Measurements from ENCODE around the gene HNRNPUL1.
"Not testable (repeated sequence)": the region's sequence is repeated elsewhere in the genome, so short reads cannot be mapped to it uniquely, and the experiment has no call there.

Gene HNRNPUL1

GRCh38 chr19:41288673-41289530 is 24.7 kb downstream of the HNRNPUL1 start:
- H3K4me3 Mint-ChIP-seq = no peak overlapping the region
- no peak overlapping the region for H3K27ac Mint-ChIP-seq
- H3K4me1 Mint-ChIP-seq (ENCODE audit: low read depth) = no peaks in the 10 kb centered on the region
- H3K9me3 Mint-ChIP-seq = no peaks in the 10 kb centered on the region
- H3K36me3 Mint-ChIP-seq (ENCODE audit: low read depth) = peaks cover 77% of the 10 kb centered on the region
- no peaks in the 10 kb centered on the region for H3K27me3 Mint-ChIP-seq

GRCh38 chr19:41289814-41290213 is 25.6 kb downstream of the HNRNPUL1 start:
- not testable (repeated sequence) for H3K27me3 Mint-ChIP-seq; H3K9me3 Mint-ChIP-seq; H3K27ac Mint-ChIP-seq; H3K4me3 Mint-ChIP-seq; H3K4me1 Mint-ChIP-seq (ENCODE audit: low read depth)
- H3K36me3 Mint-ChIP-seq (ENCODE audit: low read depth) = peaks cover 77% of the 10 kb centered on the region

- no peaks in the 10 kb centered on the region for H3K27me3 Mint-ChIP-seq
- H3K27ac Mint-ChIP-seq = peak overlapping the region; percentile 23
- H3K9me3 Mint-ChIP-seq = no peaks in the 10 kb centered on the region
- peaks cover 90% of the 10 kb centered on the region for H3K36me3 Mint-ChIP-seq (ENCODE audit: low read depth)
- peaks cover 53% of the 10 kb centered on the region for H3K4me1 Mint-ChIP-seq (ENCODE audit: low read depth)
- H3K4me3 Mint-ChIP-seq = no peak overlapping the region
Measured at GRCh38 chr19:41294393-41294792, 30.2 kb downstream of the HNRNPUL1 start.

- Mint-ChIP-seq H3K36me3 (ENCODE audit: low read depth) (peaks cover 93% of the 10 kb centered on the region), H3K4me1 (ENCODE audit: low read depth) (peaks cover 64% of the 10 kb centered on the region), H3K27ac (peak overlapping the region; percentile 91), H3K27me3 (no peaks in the 10 kb centered on the region), H3K4me3 (no peak overlapping the region), H3K9me3 (no peaks in the 10 kb centered on the region)
Measured at GRCh38 chr19:41295499-41295898, 31.3 kb downstream of the HNRNPUL1 start.

GRCh38 chr19:41296433-41296871 is 32.3 kb downstream of the HNRNPUL1 start:
- Mint-ChIP-seq H3K4me1 (ENCODE audit: low read depth) (peaks cover 73% of the 10 kb centered on the region), H3K27ac (peak overlapping the region; percentile 91), H3K27me3 (no peaks in the 10 kb centered on the region), H3K4me3 (no peak overlapping the region), H3K9me3 (no peaks in the 10 kb centered on the region), H3K36me3 (ENCODE audit: low read depth) (peaks cover 95% of the 10 kb centered on the region)

- H3K27ac Mint-ChIP-seq = peak overlapping the region; percentile 91
- peak overlapping the region; percentile 4 for H3K4me3 Mint-ChIP-seq
- H3K9me3 Mint-ChIP-seq = no peaks in the 10 kb centered on the region
- H3K4me1 Mint-ChIP-seq (ENCODE audit: low read depth) = peaks cover 87% of the 10 kb centered on the region
- H3K36me3 Mint-ChIP-seq (ENCODE audit: low read depth) = peaks cover 92% of the 10 kb centered on the region
- H3K27me3 Mint-ChIP-seq = no peaks in the 10 kb centered on the region
Measured at GRCh38 chr19:41297628-41298347, 33.6 kb downstream of the HNRNPUL1 start.

GRCh38 chr19:41298348-41298964 is 34.3 kb downstream of the HNRNPUL1 start:
- peaks cover 91% of the 10 kb centered on the region for H3K36me3 Mint-ChIP-seq (ENCODE audit: low read depth)
- peak overlapping the region; percentile 4 for H3K4me3 Mint-ChIP-seq
- peak overlapping the region; percentile 91 for H3K27ac Mint-ChIP-seq

GRCh38 chr19:41299046-41299754 is 35.0 kb downstream of the HNRNPUL1 start:
- Mint-ChIP-seq H3K27ac (peak overlapping the region; percentile 91), H3K27me3 (no peaks in the 10 kb centered on the region), H3K36me3 (ENCODE audit: low read depth) (peaks cover 89% of the 10 kb centered on the region), H3K4me3 (no peak overlapping the region), H3K4me1 (ENCODE audit: low read depth) (peaks cover 100% of the 10 kb centered on the region), H3K9me3 (no peaks in the 10 kb centered on the region)

More at GRCh38 chr19:41298348-41298964, 34.3 kb downstream of the HNRNPUL1 start:
- Mint-ChIP-seq H3K9me3 (no peaks in the 10 kb centered on the region), H3K4me1 (ENCODE audit: low read depth) (peaks cover 93% of the 10 kb centered on the region), H3K27me3 (no peaks in the 10 kb centered on the region)

GRCh38 chr19:41299755-41300089 is 35.5 kb downstream of the HNRNPUL1 start:
- no peaks in the 10 kb centered on the region for H3K9me3 Mint-ChIP-seq
- H3K27ac Mint-ChIP-seq = peak overlapping the region; percentile 70
- H3K27me3 Mint-ChIP-seq = no peaks in the 10 kb centered on the region
- H3K36me3 Mint-ChIP-seq (ENCODE audit: low read depth) = peaks cover 89% of the 10 kb centered on the region
- H3K4me3 Mint-ChIP-seq = no peak overlapping the region
- peaks cover 100% of the 10 kb centered on the region for H3K4me1 Mint-ChIP-seq (ENCODE audit: low read depth)

- Mint-ChIP-seq H3K4me3 (no peak overlapping the region), H3K27ac (peak overlapping the region; percentile 59)
Measured at GRCh38 chr19:41300555-41300954, 36.4 kb downstream of the HNRNPUL1 start.

GRCh38 chr19:41302624-41303351 is 38.6 kb downstream of the HNRNPUL1 start:
- H3K4me1 Mint-ChIP-seq (ENCODE audit: low read depth) = peaks cover 99% of the 10 kb centered on the region
- H3K27me3 Mint-ChIP-seq = no peaks in the 10 kb centered on the region

More at GRCh38 chr19:41300555-41300954, 36.4 kb downstream of the HNRNPUL1 start:
- no peaks in the 10 kb centered on the region for H3K9me3 Mint-ChIP-seq
- peaks cover 100% of the 10 kb centered on the region for H3K4me1 Mint-ChIP-seq (ENCODE audit: low read depth)
- H3K27me3 Mint-ChIP-seq = no peaks in the 10 kb centered on the region
- H3K36me3 Mint-ChIP-seq (ENCODE audit: low read depth) = peaks cover 86% of the 10 kb centered on the region

GRCh38 chr19:41303954-41304353 is 39.8 kb downstream of the HNRNPUL1 start:
- Mint-ChIP-seq H3K27me3 (no peaks in the 10 kb centered on the region), H3K4me1 (ENCODE audit: low read depth) (peaks cover 99% of the 10 kb centered on the region), H3K4me3 (peak overlapping the region; percentile 57), H3K27ac (peak overlapping the region; percentile 88), H3K36me3 (ENCODE audit: low read depth) (peaks cover 70% of the 10 kb centered on the region), H3K9me3 (no peaks in the 10 kb centered on the region)

More at GRCh38 chr19:41302624-41303351, 38.6 kb downstream of the HNRNPUL1 start:
- Mint-ChIP-seq H3K9me3 (no peaks in the 10 kb centered on the region), H3K27ac (peak overlapping the region; percentile 96), H3K36me3 (ENCODE audit: low read depth) (peaks cover 82% of the 10 kb centered on the region), H3K4me3 (peak overlapping the region; percentile 69)

- Mint-ChIP-seq H3K36me3 (ENCODE audit: low read depth) (peaks cover 60% of the 10 kb centered on the region), H3K27me3 (no peaks in the 10 kb centered on the region), H3K4me1 (ENCODE audit: low read depth) (peaks cover 94% of the 10 kb centered on the region), H3K9me3 (no peaks in the 10 kb centered on the region), H3K4me3 (no peak overlapping the region), H3K27ac (peak overlapping the region; percentile 88)
Measured at GRCh38 chr19:41304706-41305483, 40.7 kb downstream of the HNRNPUL1 start.

Data from stimulated activated naive CD8-positive, alpha-beta T cell treated with anti-CD3 and anti-CD28 coated beads, Interleukin-15, Interleukin-2, amounts not matched to agents 100 ng/mL and 50 ng/mL, for 24 hours (primary cell).